Panc1 (cell line): ENCODE data around the gene FAM107B. TPM values are rescaled to one million over a fixed set of nuclear protein-coding genes. Genes with fewer than 3 reads are reported as not detected.

Experiments
- ATAC-seq: fragments of 200-7000 bp; cut with Tn5 transposase; 2 replicates; pipeline ENCODE4 v1.9.1; 2020; ENCODE audit warnings: mild to moderate bottlenecking, moderate library complexity
- BruUV-seq: library from RNA; stranded (reverse); fragments of 400-500 nt; replicated peaks from 2 replicates; lab custom pipeline; 2021; lab: Mats Ljungman, UMichigan
- CTCF ChIA-PET: fragments of 300-600 bp; sonication (Branson Sonifier 250); formaldehyde crosslinking; loops from one replicate; lab custom pipeline; 2022; ENCODE audit warnings: antibody characterized with exemption; lab: Charles Lee
- POLR2A ChIA-PET: fragments of 300-600 bp; sonication (Branson Sonifier 250); formaldehyde crosslinking; loops from one replicate; lab custom pipeline; 2022; ENCODE audit warnings: antibody characterized with exemption; lab: Charles Lee
- DNase-seq: peaks from one replicate; pipeline ENCODE4 v3.0.0-alpha.2; 2010; ENCODE audit warnings: low read depth, low spot score
- H3K27ac ChIP-seq: 2 replicates; pipeline ENCODE4 v1.5.1; 2011; ENCODE audit warnings: mild to moderate bottlenecking, low read length, inconsistent platforms
- H3K27me3 ChIP-seq: fragments of 200-500 bp; sonication (Bioruptor generic); 2 replicates; pipeline ENCODE4 v1.6.0; 2014; ENCODE audit warnings: low read length, inconsistent platforms; ENCODE audit not compliant: control insufficient read depth, insufficient read depth
- H3K36me3 ChIP-seq: fragments of 200-500 bp; sonication (Bioruptor generic); 2 replicates; pipeline ENCODE4 v1.5.1; 2014; ENCODE audit warnings: inconsistent platforms, mild to moderate bottlenecking, low read length, moderate library complexity; ENCODE audit not compliant: control insufficient read depth, insufficient read depth
- H3K4me1 ChIP-seq: 2 replicates; pipeline ENCODE4 v1.5.1; 2011; ENCODE audit warnings: inconsistent platforms, mild to moderate bottlenecking, low read length, moderate library complexity; ENCODE audit not compliant: control insufficient read depth, insufficient read depth
- H3K4me3 ChIP-seq, 2 experiments: 2 replicates each; pipeline ENCODE4 v1.5.1; 2011 to 2012; ENCODE audit warnings: low read depth in 2 of 2, low read length in 2 of 2, mild to moderate bottlenecking in 2 of 2, inconsistent platforms in 1 of 2, moderate library complexity in 1 of 2
- H3K9me3 ChIP-seq: fragments of 200-500 bp; sonication (Bioruptor generic); 2 replicates; pipeline ENCODE4 v1.5.1; 2014; ENCODE audit warnings: low read depth, mild to moderate bottlenecking, inconsistent platforms, low read length, moderate library complexity; ENCODE audit not compliant: control insufficient read depth, insufficient read depth
- POLR2AphosphoS5 ChIP-seq: IDR thresholded peaks from 2 replicates; pipeline ENCODE4 v1.6.1; 2012; ENCODE audit warnings: mild to moderate bottlenecking, low read depth, low read length, moderate library complexity
- SIN3A ChIP-seq: IDR thresholded peaks from 2 replicates; pipeline ENCODE4 v1.6.1; 2012; ENCODE audit warnings: low read depth, mild to moderate bottlenecking, low read length, moderate library complexity, borderline replicate concordance; ENCODE audit not compliant: insufficient read depth
- TCF7L2 ChIP-seq: IDR thresholded peaks from 2 replicates; pipeline ENCODE4 v1.6.1; 2011; ENCODE audit warnings: mild to moderate bottlenecking, low read depth, low read length, inconsistent platforms
- in situ Hi-C: cut with HindIII; loops from 2 replicates; pipeline ENCODE4 v1.10.0; 2016; ENCODE audit warnings: low sequenced_read_pairs, low pct_unique_long_range_greater_than_20kb
- intact Hi-C: fragments of 100-400 bp; cut with micrococcal nuclease; formaldehyde crosslinking; loops from one replicate; pipeline ENCODE4 v1.10.0; 2022; ENCODE audit not compliant: unreplicated experiment
- total RNA-seq: library from RNA; stranded (reverse); gene quantifications from one replicate; pipeline ENCODE4 v1.2.1, GENCODE V29; 2021; ENCODE audit not compliant: unreplicated experiment
- TF ChIP-seq, protein P1 (sequence below): fragments of 450-650 bp; IDR thresholded peaks from 2 replicates; pipeline ENCODE4 v1.5.1; 2017; ENCODE audit warnings: mild to moderate bottlenecking
- TF ChIP-seq, protein P2 (sequence below), 2 experiments: IDR thresholded peaks; 2 replicates each; pipeline ENCODE4 v1.6.1; 2011 to 2012; ENCODE audit warnings: low read depth in 2 of 2, control low read depth in 1 of 2, low read length in 1 of 2, mild to moderate bottlenecking in 1 of 2, moderate library complexity in 1 of 2; ENCODE audit not compliant: insufficient read depth in 1 of 2

FAM107B gene
- total RNA-seq, 1 experiment from 2014 or later = 13.4 TPM

DNA sequence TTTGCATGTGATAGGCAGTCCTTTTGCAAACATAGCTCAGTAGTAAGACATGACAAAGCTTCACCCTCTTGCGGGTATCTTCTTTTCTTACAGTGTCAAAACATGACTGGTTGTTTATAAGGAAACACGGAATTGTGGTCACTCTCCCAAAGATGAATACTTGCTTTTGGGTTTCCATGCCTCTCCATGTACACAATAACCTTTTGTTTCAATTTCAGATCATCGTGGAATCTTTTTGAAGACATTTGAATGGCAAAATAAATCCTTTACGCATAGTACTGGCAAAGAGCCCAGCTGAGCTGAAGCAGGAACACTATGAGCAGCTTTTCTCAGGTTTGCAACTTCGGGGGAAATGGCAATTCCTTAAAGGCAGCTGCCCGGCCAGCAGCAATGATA lies 287.2 kb downstream of the FAM107B start:
- no peak for DNase-seq
- ChIA-PET CTCF (no interaction called here), POLR2A (no interaction called here)
- H3K36me3 ChIP-seq = no peaks in the 10 kb centered on the region
- TF ChIP-seq, protein P1, sequence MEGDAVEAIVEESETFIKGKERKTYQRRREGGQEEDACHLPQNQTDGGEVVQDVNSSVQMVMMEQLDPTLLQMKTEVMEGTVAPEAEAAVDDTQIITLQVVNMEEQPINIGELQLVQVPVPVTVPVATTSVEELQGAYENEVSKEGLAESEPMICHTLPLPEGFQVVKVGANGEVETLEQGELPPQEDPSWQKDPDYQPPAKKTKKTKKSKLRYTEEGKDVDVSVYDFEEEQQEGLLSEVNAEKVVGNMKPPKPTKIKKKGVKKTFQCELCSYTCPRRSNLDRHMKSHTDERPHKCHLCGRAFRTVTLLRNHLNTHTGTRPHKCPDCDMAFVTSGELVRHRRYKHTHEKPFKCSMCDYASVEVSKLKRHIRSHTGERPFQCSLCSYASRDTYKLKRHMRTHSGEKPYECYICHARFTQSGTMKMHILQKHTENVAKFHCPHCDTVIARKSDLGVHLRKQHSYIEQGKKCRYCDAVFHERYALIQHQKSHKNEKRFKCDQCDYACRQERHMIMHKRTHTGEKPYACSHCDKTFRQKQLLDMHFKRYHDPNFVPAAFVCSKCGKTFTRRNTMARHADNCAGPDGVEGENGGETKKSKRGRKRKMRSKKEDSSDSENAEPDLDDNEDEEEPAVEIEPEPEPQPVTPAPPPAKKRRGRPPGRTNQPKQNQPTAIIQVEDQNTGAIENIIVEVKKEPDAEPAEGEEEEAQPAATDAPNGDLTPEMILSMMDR = no peak
- TF ChIP-seq, protein P2, sequence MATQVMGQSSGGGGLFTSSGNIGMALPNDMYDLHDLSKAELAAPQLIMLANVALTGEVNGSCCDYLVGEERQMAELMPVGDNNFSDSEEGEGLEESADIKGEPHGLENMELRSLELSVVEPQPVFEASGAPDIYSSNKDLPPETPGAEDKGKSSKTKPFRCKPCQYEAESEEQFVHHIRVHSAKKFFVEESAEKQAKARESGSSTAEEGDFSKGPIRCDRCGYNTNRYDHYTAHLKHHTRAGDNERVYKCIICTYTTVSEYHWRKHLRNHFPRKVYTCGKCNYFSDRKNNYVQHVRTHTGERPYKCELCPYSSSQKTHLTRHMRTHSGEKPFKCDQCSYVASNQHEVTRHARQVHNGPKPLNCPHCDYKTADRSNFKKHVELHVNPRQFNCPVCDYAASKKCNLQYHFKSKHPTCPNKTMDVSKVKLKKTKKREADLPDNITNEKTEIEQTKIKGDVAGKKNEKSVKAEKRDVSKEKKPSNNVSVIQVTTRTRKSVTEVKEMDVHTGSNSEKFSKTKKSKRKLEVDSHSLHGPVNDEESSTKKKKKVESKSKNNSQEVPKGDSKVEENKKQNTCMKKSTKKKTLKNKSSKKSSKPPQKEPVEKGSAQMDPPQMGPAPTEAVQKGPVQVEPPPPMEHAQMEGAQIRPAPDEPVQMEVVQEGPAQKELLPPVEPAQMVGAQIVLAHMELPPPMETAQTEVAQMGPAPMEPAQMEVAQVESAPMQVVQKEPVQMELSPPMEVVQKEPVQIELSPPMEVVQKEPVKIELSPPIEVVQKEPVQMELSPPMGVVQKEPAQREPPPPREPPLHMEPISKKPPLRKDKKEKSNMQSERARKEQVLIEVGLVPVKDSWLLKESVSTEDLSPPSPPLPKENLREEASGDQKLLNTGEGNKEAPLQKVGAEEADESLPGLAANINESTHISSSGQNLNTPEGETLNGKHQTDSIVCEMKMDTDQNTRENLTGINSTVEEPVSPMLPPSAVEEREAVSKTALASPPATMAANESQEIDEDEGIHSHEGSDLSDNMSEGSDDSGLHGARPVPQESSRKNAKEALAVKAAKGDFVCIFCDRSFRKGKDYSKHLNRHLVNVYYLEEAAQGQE (IDR thresholded peaks at IDR 0.05; ENCODE audit: insufficient read depth in 1 of 2, low read depth in 2 of 2, low read length in 1 of 2) = no peak
- no peak for TF ChIP-seq TCF7L2
- no peak for TF ChIP-seq POLR2AphosphoS5
- no peak for TF ChIP-seq SIN3A
- in situ Hi-C loops = no loop called here
- no peaks in the 10 kb centered on the region for H3K4me1 ChIP-seq
- intact Hi-C loops = no loop called here
- no peak for ATAC-seq
- H3K27ac ChIP-seq = no peak overlapping the region
- no TSS peak for BruUV-seq
- H3K4me3 ChIP-seq = no peak overlapping the region
- no peaks in the 10 kb centered on the region for H3K27me3 ChIP-seq
- H3K9me3 ChIP-seq = no peaks in the 10 kb centered on the region

DNA sequence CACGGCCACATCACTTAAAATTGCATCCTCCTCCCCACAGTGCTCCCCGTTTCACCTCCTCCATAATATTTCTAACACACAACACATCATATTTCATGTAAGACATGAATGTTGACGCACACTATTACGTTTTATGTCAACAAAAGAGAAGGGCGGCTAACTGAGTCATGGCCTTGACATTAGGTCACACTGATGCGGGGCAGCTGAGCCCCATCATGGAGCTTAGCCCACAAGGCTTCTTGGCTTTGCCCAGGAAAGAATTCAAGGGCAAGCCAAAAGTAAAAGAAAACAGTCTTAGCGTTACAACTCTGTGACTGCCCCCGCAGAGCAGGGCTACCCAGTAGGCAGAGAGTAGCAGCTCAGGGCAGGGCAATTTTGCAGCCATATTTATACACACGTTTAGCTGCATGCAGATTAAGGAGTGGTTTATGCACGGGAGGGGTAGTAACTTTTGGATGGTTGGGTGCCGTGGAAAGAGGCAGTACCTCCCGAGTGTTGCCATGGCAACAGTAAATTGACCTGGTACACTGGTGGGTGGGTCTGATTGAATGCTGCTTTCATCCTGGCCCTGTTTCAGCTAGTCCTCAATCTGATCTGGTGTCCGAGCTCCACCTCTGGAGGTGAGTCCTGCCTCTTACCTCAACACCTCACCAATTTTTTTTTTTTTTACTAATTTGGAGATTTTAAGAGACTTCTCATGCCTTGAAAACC lies 287.8 kb downstream of the FAM107B start:
- Histone ChIP-seq H3K36me3 (no peaks in the 10 kb centered on the region), H3K27ac (no peak overlapping the region), H3K4me3 (no peak overlapping the region), H3K4me1 (no peaks in the 10 kb centered on the region), H3K9me3 (no peaks in the 10 kb centered on the region), H3K27me3 (no peaks in the 10 kb centered on the region)
- ATAC-seq (no peak), DNase-seq (no peak)
- ChIA-PET CTCF (no interaction called here), POLR2A (no interaction called here)
- in situ Hi-C loops = no loop called here
- intact Hi-C loops = no loop called here
- TF ChIP-seq SIN3A (no peak), POLR2AphosphoS5 (no peak), TCF7L2 (no peak)
- TF ChIP-seq, protein P1 = no peak
- TF ChIP-seq, protein P2 (IDR thresholded peaks at IDR 0.05; ENCODE audit: insufficient read depth in 1 of 2, low read depth in 2 of 2, low read length in 1 of 2) = no peak
- BruUV-seq = no TSS peak
